ENCODE data around the gene THBD.

GRCh38 chr20:23071996-23072395, 22.5 kb upstream of the THBD start:
- no peak for TF ChIP-seq MAZ (IDR thresholded peaks at IDR 0.05; ENCODE audit: borderline replicate concordance, low read depth, low read length)
- TF ChIP-seq BHLHE40 (IDR thresholded peaks at IDR 0.05; ENCODE audit: low read depth, low read length): no peak
- no peak for TF ChIP-seq NFE2L2 (IDR thresholded peaks at IDR 0.05; ENCODE audit: low read depth, low read length)
